Stimulated activated naive CD8-positive, alpha-beta T cell treated with anti-CD3 and anti-CD28 coated beads, Interleukin-15, Interleukin-2, amounts not matched to agents 100 ng/mL and 50 ng/mL, for 24 hours (primary cell): Measurements from ENCODE around the gene NEUROD2.

Source experiments
- H3K27ac Mint-ChIP-seq: one replicate; pipeline ENCODE4 v1.8.0; 2021; ENCODE audit warnings: mild to moderate bottlenecking, mixed read lengths
- H3K27me3 Mint-ChIP-seq: one replicate; pipeline ENCODE4 v1.8.0; 2021; ENCODE audit warnings: mixed read lengths
- H3K36me3 Mint-ChIP-seq: one replicate; pipeline ENCODE4 v1.8.0; 2021; ENCODE audit warnings: low read depth, mixed read lengths
- H3K4me1 Mint-ChIP-seq: one replicate; pipeline ENCODE4 v1.8.0; 2021; ENCODE audit warnings: low read depth, mixed read lengths
- H3K4me3 Mint-ChIP-seq: one replicate; pipeline ENCODE4 v1.8.0; 2021; ENCODE audit warnings: mild to moderate bottlenecking, mixed read lengths
- H3K9me3 Mint-ChIP-seq: one replicate; pipeline ENCODE4 v1.8.0; 2021; ENCODE audit warnings: mixed read lengths

NEUROD2 gene

DNA sequence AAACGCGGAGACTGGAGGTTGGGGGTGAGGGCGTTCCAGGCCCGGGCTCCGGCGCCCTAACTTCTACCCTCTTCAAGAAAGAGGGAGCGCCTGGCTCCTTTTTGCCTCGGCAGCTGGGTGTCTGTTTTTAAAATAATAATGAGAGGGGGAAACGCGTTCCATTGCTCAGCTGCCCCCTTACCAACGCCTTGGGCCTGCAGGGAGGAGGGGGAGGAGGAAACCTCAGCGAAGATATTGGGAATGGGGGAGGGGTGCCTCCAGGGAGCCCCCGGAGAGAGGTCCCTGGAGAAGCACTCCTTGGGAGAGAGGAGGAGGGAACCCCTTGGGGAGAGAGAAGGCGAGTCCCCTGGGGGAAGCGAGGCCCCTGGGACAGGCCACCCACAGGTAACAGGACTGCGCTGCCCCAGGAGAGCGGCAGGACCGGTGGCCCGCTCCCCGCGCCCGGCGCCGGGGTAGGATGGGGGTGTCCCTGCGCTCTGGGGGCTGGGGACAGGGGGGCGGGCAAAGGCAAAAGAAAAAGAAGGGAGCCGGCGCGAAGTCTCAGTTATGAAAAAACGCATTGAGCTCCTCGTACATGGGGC, 2.7 kb downstream of the NEUROD2 start:
- peaks cover 68% of the 10 kb centered on the region for H3K27me3 Mint-ChIP-seq
- H3K27ac Mint-ChIP-seq: no peak overlapping the region
- no peaks in the 10 kb centered on the region for H3K36me3 Mint-ChIP-seq
- H3K9me3 Mint-ChIP-seq: no peaks in the 10 kb centered on the region
- peak overlapping the region; percentile 54 for H3K4me3 Mint-ChIP-seq
- H3K4me1 Mint-ChIP-seq: peaks cover 21% of the 10 kb centered on the region

GRCh38 chr17:39603304-39604016, 4.3 kb downstream of the NEUROD2 start:
- Mint-ChIP-seq H3K27ac (no peak overlapping the region), H3K27me3 (peaks cover 66% of the 10 kb centered on the region), H3K4me1 (peaks cover 22% of the 10 kb centered on the region), H3K9me3 (no peaks in the 10 kb centered on the region), H3K4me3 (peak overlapping the region; percentile 41), H3K36me3 (no peaks in the 10 kb centered on the region)

DNA sequence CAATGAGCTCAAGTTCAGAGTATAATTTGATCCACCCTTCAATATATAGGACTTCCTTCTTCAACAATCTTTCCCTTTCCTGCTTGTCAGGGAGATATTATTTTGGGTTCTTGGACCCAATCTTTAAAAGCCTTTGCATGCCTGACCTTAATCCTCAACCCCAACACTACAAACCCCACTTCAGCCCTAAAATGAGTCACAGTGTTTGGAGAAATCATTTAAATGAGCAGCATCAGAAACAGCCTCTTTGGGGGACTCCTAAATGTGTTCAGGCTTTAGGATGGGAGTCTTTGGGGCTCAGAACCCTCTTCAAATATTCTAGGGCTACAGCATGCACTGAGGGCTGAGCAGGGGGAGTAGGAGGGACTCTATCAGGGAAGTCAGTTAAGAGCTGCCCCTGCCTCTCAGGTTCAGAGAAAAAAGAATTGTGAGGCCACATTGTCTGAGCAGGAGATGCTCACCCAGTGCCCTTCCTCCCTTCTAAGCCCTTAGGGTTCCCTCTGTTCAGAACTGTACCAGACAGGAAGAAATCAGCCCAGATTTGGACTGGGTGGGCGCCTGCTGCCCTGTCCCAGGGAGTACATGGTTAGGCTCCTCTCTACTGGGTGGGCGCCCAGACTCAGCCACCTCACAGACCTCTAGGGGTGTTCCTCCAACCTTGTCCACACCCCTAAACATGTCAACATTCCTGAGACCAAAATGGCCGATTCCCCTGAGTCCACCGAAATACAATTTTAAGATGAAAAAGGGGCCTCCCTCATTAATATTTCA, 5.0 kb downstream of the NEUROD2 start:
- Mint-ChIP-seq H3K9me3 (no peaks in the 10 kb centered on the region), H3K36me3 (no peaks in the 10 kb centered on the region), H3K4me3 (no peak overlapping the region), H3K27me3 (peaks cover 70% of the 10 kb centered on the region), H3K27ac (no peak overlapping the region), H3K4me1 (peaks cover 28% of the 10 kb centered on the region)

DNA sequence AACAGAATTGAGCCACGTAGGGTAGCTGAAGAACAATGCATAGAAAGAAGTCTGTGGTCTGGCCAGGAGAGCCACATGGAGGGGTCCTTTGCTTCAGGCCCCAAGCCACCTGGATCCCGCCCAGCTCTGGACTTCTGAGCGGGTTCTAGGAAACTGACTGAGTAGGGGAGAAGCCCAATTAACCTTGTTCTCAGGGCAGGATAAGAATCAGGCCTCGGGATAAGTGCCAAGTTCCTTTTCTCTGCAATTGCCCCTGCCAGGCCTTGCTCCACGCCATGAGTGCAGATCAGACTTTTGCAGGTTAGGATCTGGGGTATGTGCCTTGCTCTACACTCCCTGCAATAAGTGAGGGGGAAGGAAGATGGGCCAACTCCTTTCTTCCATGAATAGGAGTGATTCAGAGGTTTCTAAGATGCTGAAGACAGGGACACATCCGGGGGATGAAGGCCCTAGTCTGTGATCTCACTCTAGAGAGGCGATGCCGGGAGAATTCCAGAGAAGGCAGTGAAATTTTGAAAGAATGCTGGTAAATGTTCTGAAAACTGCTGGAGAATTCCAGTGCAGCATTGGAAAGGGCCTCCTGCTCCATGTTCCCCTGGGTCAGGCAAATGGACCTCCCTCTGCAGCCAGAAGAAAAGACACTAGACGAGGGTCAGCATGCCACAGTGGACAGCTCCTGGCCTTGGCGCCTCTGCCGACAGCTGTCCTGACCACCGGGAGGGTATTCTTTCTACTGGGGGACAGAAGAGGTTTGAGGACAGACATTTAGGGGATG, 5.8 kb downstream of the NEUROD2 start:
- H3K27ac Mint-ChIP-seq: no peak overlapping the region
- no peak overlapping the region for H3K4me3 Mint-ChIP-seq
- H3K36me3 Mint-ChIP-seq: no peaks in the 10 kb centered on the region
- no peaks in the 10 kb centered on the region for H3K9me3 Mint-ChIP-seq
- H3K4me1 Mint-ChIP-seq: peaks cover 29% of the 10 kb centered on the region
- H3K27me3 Mint-ChIP-seq: peaks cover 73% of the 10 kb centered on the region

- Mint-ChIP-seq H3K27ac (no peak overlapping the region), H3K27me3 (peaks cover 81% of the 10 kb centered on the region), H3K36me3 (no peaks in the 10 kb centered on the region), H3K9me3 (no peaks in the 10 kb centered on the region), H3K4me3 (no peak overlapping the region), H3K4me1 (peaks cover 31% of the 10 kb centered on the region)
These were observed 6.6 kb downstream of the NEUROD2 start for GRCh38 chr17:39600997-39601597.

GRCh38 chr17:39600288-39600996, 7.3 kb downstream of the NEUROD2 start:
- Mint-ChIP-seq H3K36me3 (no peaks in the 10 kb centered on the region), H3K9me3 (no peaks in the 10 kb centered on the region), H3K27me3 (peaks cover 87% of the 10 kb centered on the region), H3K4me1 (peaks cover 28% of the 10 kb centered on the region), H3K27ac (no peak overlapping the region), H3K4me3 (no peak overlapping the region)

DNA sequence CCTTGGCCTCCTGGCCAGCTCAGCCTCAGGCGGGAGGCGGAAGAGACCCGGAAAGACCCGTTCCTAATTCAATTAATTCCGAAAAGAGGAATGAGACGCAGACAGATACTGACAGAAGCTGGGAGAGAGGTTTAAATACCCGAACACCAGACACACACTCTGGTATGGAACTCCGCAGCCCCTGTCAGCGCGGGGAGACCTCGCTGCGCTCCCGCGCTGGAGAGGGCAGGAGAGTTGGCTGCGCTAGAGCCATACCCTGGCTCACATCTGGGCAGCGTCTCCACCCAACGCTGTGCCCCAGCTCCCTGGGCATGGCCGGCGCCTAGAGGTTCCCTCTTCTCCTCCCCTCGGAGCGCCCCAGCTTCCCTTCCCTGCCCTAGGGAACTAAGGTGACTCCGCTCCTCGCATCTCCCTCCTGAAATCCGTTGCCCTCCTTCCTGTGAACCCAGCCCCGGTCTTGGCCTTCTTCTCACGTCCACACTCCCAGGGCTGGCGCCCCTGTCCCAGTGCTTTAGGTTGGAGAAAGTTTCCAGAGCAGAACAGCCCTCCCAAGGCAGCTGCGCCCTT, 8.0 kb downstream of the NEUROD2 start:
- Mint-ChIP-seq H3K27me3 (peaks cover 88% of the 10 kb centered on the region), H3K4me1 (peaks cover 25% of the 10 kb centered on the region), H3K27ac (no peak overlapping the region), H3K9me3 (no peaks in the 10 kb centered on the region), H3K36me3 (no peaks in the 10 kb centered on the region), H3K4me3 (no peak overlapping the region)

- Mint-ChIP-seq H3K4me1 (peaks cover 22% of the 10 kb centered on the region), H3K4me3 (no peak overlapping the region), H3K27ac (no peak overlapping the region), H3K9me3 (no peaks in the 10 kb centered on the region), H3K36me3 (no peaks in the 10 kb centered on the region), H3K27me3 (peaks cover 91% of the 10 kb centered on the region)
These were observed 8.6 kb downstream of the NEUROD2 start for GRCh38 chr17:39599004-39599664.

DNA sequence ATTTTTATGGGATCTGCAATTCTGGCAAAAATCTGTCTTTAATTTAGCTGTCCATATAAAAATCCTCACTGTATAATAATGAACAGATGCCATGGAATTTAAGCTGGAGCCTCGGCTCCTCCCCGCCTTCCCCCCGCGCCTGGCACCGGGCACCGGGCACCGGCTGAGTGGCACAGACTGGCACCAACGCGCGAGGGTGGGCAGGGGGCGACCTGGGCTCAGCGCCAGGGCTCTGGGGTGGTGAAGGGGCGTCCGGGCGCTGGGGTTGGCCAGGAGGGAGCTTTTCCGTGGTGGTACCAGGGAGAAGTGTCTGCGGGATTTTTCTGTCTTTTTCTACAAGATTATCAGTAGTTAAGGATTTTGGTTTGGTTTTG, 9.1 kb downstream of the NEUROD2 start:
- no peaks in the 10 kb centered on the region for H3K36me3 Mint-ChIP-seq
- H3K27me3 Mint-ChIP-seq: peaks cover 91% of the 10 kb centered on the region
- peaks cover 19% of the 10 kb centered on the region for H3K4me1 Mint-ChIP-seq
- no peaks in the 10 kb centered on the region for H3K9me3 Mint-ChIP-seq
- no peak overlapping the region for H3K4me3 Mint-ChIP-seq
- H3K27ac Mint-ChIP-seq: no peak overlapping the region

- H3K4me1 Mint-ChIP-seq: peaks cover 13% of the 10 kb centered on the region
- no peak overlapping the region for H3K27ac Mint-ChIP-seq
- peaks cover 91% of the 10 kb centered on the region for H3K27me3 Mint-ChIP-seq
- no peaks in the 10 kb centered on the region for H3K9me3 Mint-ChIP-seq
- H3K4me3 Mint-ChIP-seq: no peak overlapping the region
- no peaks in the 10 kb centered on the region for H3K36me3 Mint-ChIP-seq
These were observed 9.7 kb downstream of the NEUROD2 start for GRCh38 chr17:39598047-39598481.

GRCh38 chr17:39597372-39598046, 10.2 kb downstream of the NEUROD2 start:
- Mint-ChIP-seq H3K27ac (no peak overlapping the region), H3K4me3 (no peak overlapping the region), H3K4me1 (peaks cover 13% of the 10 kb centered on the region), H3K9me3 (no peaks in the 10 kb centered on the region), H3K36me3 (no peaks in the 10 kb centered on the region), H3K27me3 (peaks cover 88% of the 10 kb centered on the region)

- no peak overlapping the region for H3K4me3 Mint-ChIP-seq
- peaks cover 86% of the 10 kb centered on the region for H3K27me3 Mint-ChIP-seq
- H3K4me1 Mint-ChIP-seq: peaks cover 13% of the 10 kb centered on the region
- no peak overlapping the region for H3K27ac Mint-ChIP-seq
- no peaks in the 10 kb centered on the region for H3K36me3 Mint-ChIP-seq
- no peaks in the 10 kb centered on the region for H3K9me3 Mint-ChIP-seq
These were observed 11.0 kb downstream of the NEUROD2 start for GRCh38 chr17:39596543-39597267.
